Upper lobe of right lung (tissue), 1 donor: ENCODE measurements around the gene ADAMTS15. TPM values are rescaled to one million over a fixed set of nuclear protein-coding genes. Genes with fewer than 3 reads are reported as not detected.

ENCODE experiments used
- ATAC-seq: fragments of 200-7000 bp; cut with Tn5 transposase; one replicate; pipeline ENCODE4 v1.9.1; 2020; ENCODE audit warnings: mild to moderate bottlenecking, moderate library complexity
- DNase-seq: peaks from one replicate; pipeline ENCODE4 v3.0.0-alpha.2; 2020
- H3K27ac ChIP-seq: fragments of 200-600 bp; one replicate; pipeline ENCODE4 v1.8.0; 2022
- H3K27me3 ChIP-seq: fragments of 200-600 bp; one replicate; pipeline ENCODE4 v1.8.0; 2022; ENCODE audit warnings: mild to moderate bottlenecking
- H3K36me3 ChIP-seq: fragments of 200-600 bp; one replicate; pipeline ENCODE4 v1.8.0; 2022
- H3K4me1 ChIP-seq: fragments of 200-600 bp; one replicate; pipeline ENCODE4 v1.8.0; 2022
- H3K4me3 ChIP-seq: fragments of 200-600 bp; one replicate; pipeline ENCODE4 v1.8.0; 2022; ENCODE audit warnings: mild to moderate bottlenecking
- H3K9me3 ChIP-seq: fragments of 200-600 bp; one replicate; pipeline ENCODE4 v1.8.0; 2022
- CTCF ChIP-seq: fragments of 200-600 bp; IDR thresholded peaks from one replicate; pipeline ENCODE4 v1.8.0; 2022; ENCODE audit warnings: antibody characterized with exemption
- intact Hi-C: fragments of 100-400 bp; cut with DNase I; formaldehyde crosslinking; loops from one replicate; pipeline ENCODE4 v1.11.0; 2022
- total RNA-seq: library from RNA; stranded (reverse); fragmentation: NEBNext Ultra II Directional; extraction: Animal tissue kit (Norgen Biotek cat#: 25700); gene quantifications from one replicate; pipeline ENCODE4 v1.2.1, GENCODE V29; 2021
- donor health status: DM: no; HTN: yes; CAD: no; lungs with severe emphysema.

Gene ADAMTS15
- total RNA-seq, 1 donor from 2014 or later, result 8.2 TPM

- DNase-seq, result no peak
- Histone ChIP-seq H3K27ac (peak overlapping the region; percentile 77), H3K27me3 (peaks cover 4% of the 10 kb centered on the region), H3K4me1 (peaks cover 20% of the 10 kb centered on the region), H3K36me3 (no peaks in the 10 kb centered on the region), H3K9me3 (no peaks in the 10 kb centered on the region), H3K4me3 (no peak overlapping the region)
- peak; percentile 54 for ATAC-seq
- intact Hi-C loops, result loop anchor here (10.0 kb wide), 1 partner anchor 206 kb away; no protein-coding TSS in a partner anchor
- TF ChIP-seq CTCF, result no peak
Measured at GRCh38 chr11:130420478-130421198, 27.8 kb upstream of the ADAMTS15 start.

GRCh38 chr11:130421199-130421585, 27.3 kb upstream of the ADAMTS15 start:
- Histone ChIP-seq H3K4me3 (no peak overlapping the region), H3K9me3 (no peaks in the 10 kb centered on the region), H3K4me1 (peaks cover 20% of the 10 kb centered on the region), H3K36me3 (no peaks in the 10 kb centered on the region), H3K27ac (peak overlapping the region; percentile 77), H3K27me3 (peaks cover 4% of the 10 kb centered on the region)
- TF ChIP-seq CTCF, result no peak
- ATAC-seq, result no peak
- intact Hi-C loops, result loop anchor here (10.0 kb wide), 1 partner anchor 206 kb away; no protein-coding TSS in a partner anchor
- no peak for DNase-seq

- DNase-seq, result no peak
- H3K4me1 ChIP-seq, result peaks cover 20% of the 10 kb centered on the region
- H3K9me3 ChIP-seq, result no peaks in the 10 kb centered on the region
- intact Hi-C loops, result loop anchor here (10.0 kb wide), 1 partner anchor 207 kb away; no protein-coding TSS in a partner anchor
- peak overlapping the region; percentile 77 for H3K27ac ChIP-seq
- no peak for TF ChIP-seq CTCF
- no peaks in the 10 kb centered on the region for H3K36me3 ChIP-seq
- ATAC-seq, result no peak
- peaks cover 6% of the 10 kb centered on the region for H3K27me3 ChIP-seq
- no peak overlapping the region for H3K4me3 ChIP-seq
Measured at GRCh38 chr11:130421697-130422096, 26.7 kb upstream of the ADAMTS15 start.

GRCh38 chr11:130422251-130422995, 26.0 kb upstream of the ADAMTS15 start:
- peaks cover 13% of the 10 kb centered on the region for H3K27me3 ChIP-seq
- H3K4me3 ChIP-seq, result no peak overlapping the region
- H3K36me3 ChIP-seq, result no peaks in the 10 kb centered on the region
- DNase-seq (no peak), ATAC-seq (no peak)
- H3K4me1 ChIP-seq, result peaks cover 21% of the 10 kb centered on the region
- no peaks in the 10 kb centered on the region for H3K9me3 ChIP-seq
- no peak overlapping the region for H3K27ac ChIP-seq
- intact Hi-C loops, result loop anchor here (10.0 kb wide), 1 partner anchor 208 kb away; no protein-coding TSS in a partner anchor
- no peak for TF ChIP-seq CTCF

- no peak for TF ChIP-seq CTCF
- ATAC-seq (no peak), DNase-seq (no peak)
- intact Hi-C loops, result loop anchor here (10.0 kb wide), 1 partner anchor 209 kb away; no protein-coding TSS in a partner anchor
- Histone ChIP-seq H3K9me3 (no peaks in the 10 kb centered on the region), H3K4me3 (no peak overlapping the region), H3K36me3 (no peaks in the 10 kb centered on the region), H3K4me1 (peaks cover 20% of the 10 kb centered on the region), H3K27me3 (peaks cover 17% of the 10 kb centered on the region), H3K27ac (no peak overlapping the region)
Measured at GRCh38 chr11:130423541-130424142, 24.8 kb upstream of the ADAMTS15 start.
